Effector CD8-positive, alpha-beta T cell (primary cell): ENCODE measurements around the gene ADAMTS17.

ENCODE experiments used
- DNase-seq: peaks from one replicate; lab custom pipeline; 2025; lab: John Stamatoyannopoulos, UW

The ADAMTS17 gene

GRCh38 chr15:99976811-99977271 lies 364.9 kb downstream of the ADAMTS17 start:
- DNase-seq = no peak

- no peak for DNase-seq
These were observed 365.8 kb downstream of the ADAMTS17 start for GRCh38 chr15:99976000-99976399.

- no peak for DNase-seq
These were observed 367.5 kb downstream of the ADAMTS17 start for GRCh38 chr15:99974246-99974645.

GRCh38 chr15:99973351-99973750 lies 368.4 kb downstream of the ADAMTS17 start:
- DNase-seq = no peak

- no peak for DNase-seq
These were observed 370.8 kb downstream of the ADAMTS17 start for GRCh38 chr15:99970891-99971430.

- DNase-seq = no peak
These were observed 372.4 kb downstream of the ADAMTS17 start for GRCh38 chr15:99969261-99969920.

GRCh38 chr15:99967841-99968371 lies 373.9 kb downstream of the ADAMTS17 start:
- DNase-seq = no peak

- no peak for DNase-seq
These were observed 375.0 kb downstream of the ADAMTS17 start for GRCh38 chr15:99966815-99967214.

- no peak for DNase-seq
These were observed 376.4 kb downstream of the ADAMTS17 start for GRCh38 chr15:99965376-99965775.

- DNase-seq = no peak
These were observed 377.8 kb downstream of the ADAMTS17 start for GRCh38 chr15:99963976-99964375.

GRCh38 chr15:99963096-99963825 lies 378.5 kb downstream of the ADAMTS17 start:
- no peak for DNase-seq

- no peak for DNase-seq
These were observed 379.7 kb downstream of the ADAMTS17 start for GRCh38 chr15:99962006-99962561.

- DNase-seq = no peak
These were observed 380.7 kb downstream of the ADAMTS17 start for GRCh38 chr15:99961011-99961441.

- DNase-seq = no peak
These were observed 382.4 kb downstream of the ADAMTS17 start for GRCh38 chr15:99959326-99959725.

- DNase-seq = no peak
These were observed 383.2 kb downstream of the ADAMTS17 start for GRCh38 chr15:99958426-99959097.

- no peak for DNase-seq
These were observed 384.1 kb downstream of the ADAMTS17 start for GRCh38 chr15:99957642-99958013.

GRCh38 chr15:99956820-99957641 lies 384.7 kb downstream of the ADAMTS17 start:
- no peak for DNase-seq

GRCh38 chr15:99956022-99956775 lies 385.6 kb downstream of the ADAMTS17 start:
- no peak for DNase-seq

GRCh38 chr15:99955532-99955931 lies 386.2 kb downstream of the ADAMTS17 start:
- DNase-seq = no peak

- DNase-seq = no peak
These were observed 386.6 kb downstream of the ADAMTS17 start for GRCh38 chr15:99955181-99955525.
